Omental fat pad (tissue), 4 donors: ENCODE measurements around the gene THAP8. TPM values are rescaled to one million over a fixed set of nuclear protein-coding genes. Genes with fewer than 3 reads are reported as not detected.
"Not testable (repeated sequence)": the region's sequence is repeated elsewhere in the genome, so short reads cannot be mapped to it uniquely, and the experiment has no call there.

Source experiments
- ATAC-seq: fragments of 150-250 bp; one replicate; pipeline ENCODE4 v1.9.1; 2016; ENCODE audit warnings: mild to moderate bottlenecking, moderate library complexity; ENCODE audit not compliant: low FRiP score
- DNase-seq: peaks from one replicate; pipeline ENCODE4 v3.0.0-alpha.2; 2019; ENCODE audit warnings: low spot score
- CTCF ChIP-seq, 3 donors: fragments of 450-650 bp; IDR thresholded peaks; one replicate each; pipeline ENCODE4 v1.5.1; 2016 to 2017; ENCODE audit warnings: antibody characterized with exemption in 3 of 3, mild to moderate bottlenecking in 3 of 3, moderate library complexity in 2 of 3
- total RNA-seq, 4 donors: library from RNA; depleted of rRNA; stranded (reverse); fragments of >200 nt; gene quantifications; one replicate each; pipeline ENCODE4 v1.1.0, GENCODE V29; 2016

The THAP8 gene
- total RNA-seq, 4 donors from 2014 or later, result 2.0 to 10.4 (median 7.6) TPM

- no peak for TF ChIP-seq CTCF (IDR thresholded peaks at IDR 0.05)
- no peak for ATAC-seq
- no peak for DNase-seq
These were observed 7.5 kb downstream of the THAP8 start for GRCh38 chr19:36046443-36047050.

DNA sequence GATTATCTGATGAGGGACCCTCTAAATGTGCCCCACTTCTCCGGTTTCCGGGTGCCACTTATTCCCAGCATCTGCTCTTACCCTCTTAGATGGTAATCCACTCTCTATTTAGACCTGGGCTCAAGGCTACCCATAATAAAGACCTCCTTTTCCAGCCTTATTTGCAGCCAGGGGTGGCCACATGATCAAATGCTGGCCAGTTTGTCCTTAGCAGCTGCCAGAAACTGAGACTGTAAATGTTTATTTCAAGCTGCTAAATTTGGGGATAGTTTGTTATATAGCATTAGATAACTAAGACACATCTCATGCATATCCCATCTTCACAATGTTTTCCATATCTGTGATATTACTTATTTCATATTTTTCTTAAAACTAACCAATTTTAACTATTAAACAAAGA is 10.1 kb downstream of the THAP8 start:
- ATAC-seq (no peak), DNase-seq (no peak)
- no peak for TF ChIP-seq CTCF (IDR thresholded peaks at IDR 0.05)

DNA sequence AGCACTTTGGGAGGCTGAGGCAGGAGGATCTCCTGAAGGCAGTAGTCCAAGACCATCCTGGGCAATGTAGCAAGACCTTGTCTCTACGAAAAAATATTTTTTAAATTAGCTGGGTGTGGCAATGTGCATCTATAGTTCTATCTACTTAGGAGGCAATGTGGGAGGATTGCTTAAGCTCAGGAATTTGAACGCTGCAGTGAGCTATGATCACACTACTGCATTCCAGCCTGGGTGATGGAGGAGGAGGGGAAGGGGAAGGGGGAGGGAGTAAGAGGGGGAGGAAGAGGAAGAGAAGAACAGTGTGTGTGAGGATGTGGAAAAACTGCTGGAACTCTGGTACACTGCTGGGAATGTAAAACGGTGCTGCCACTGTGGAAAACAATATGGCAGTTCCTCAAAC is 12.3 kb downstream of the THAP8 start:
- ATAC-seq, result peak; percentile 89
- DNase-seq, result no peak
- TF ChIP-seq CTCF (IDR thresholded peaks at IDR 0.05), result no peak

GRCh38 chr19:36041092-36041491 is 13.0 kb downstream of the THAP8 start:
- ATAC-seq, DNase-seq: not testable (repeated sequence)

DNA sequence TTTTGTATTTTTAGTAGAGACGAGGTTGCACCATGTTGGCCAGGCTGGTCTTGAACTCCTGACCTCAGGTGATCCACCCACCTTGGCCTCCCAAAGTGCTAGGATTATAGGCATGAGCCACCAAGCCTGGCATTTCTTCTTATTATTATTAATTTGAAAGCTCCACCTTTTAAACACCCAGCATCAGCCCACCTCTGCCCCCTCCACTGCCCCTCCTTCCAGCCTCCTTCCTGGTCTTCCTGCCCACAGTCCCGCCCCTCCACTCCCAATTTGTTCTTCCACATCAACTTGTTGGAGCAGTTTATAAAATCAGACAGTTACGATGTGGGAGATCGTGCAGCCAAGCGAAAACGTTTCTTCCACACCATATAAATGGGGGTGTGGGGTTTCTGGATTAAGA is 13.6 kb downstream of the THAP8 start:
- TF ChIP-seq CTCF (IDR thresholded peaks at IDR 0.05), result no peak
- ATAC-seq, result no peak
- no peak for DNase-seq

- no peak for TF ChIP-seq CTCF (IDR thresholded peaks at IDR 0.05)
- no peak for DNase-seq
- ATAC-seq, result peak; percentile 45
These were observed 21.6 kb downstream of the THAP8 start, which contains the start of gene CLIP3 for GRCh38 chr19:36032251-36033104. TSS of gene CLIP3 (minus strand) at chr19:36032873. CDS start at chr19:36032357, 516 bp downstream.

DNA sequence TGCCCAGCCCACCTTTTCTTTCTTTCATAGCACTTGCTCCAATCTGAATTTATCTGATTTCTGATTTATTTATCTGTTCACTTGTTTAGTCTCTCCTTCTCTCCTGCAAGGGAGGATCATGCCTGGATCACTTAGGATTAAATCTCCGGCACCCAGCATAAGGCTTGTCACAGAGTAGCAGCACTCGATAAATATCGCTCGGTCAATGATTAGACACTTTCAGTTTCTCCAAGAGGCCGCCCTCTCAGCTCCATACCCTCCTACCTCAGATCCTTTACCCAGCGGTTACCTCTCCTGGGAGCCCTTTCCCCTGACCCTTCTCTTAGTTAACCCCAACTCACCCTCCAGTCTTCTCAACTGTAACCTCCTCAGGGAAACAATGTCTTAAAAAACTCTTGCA is 22.8 kb downstream of the THAP8 start:
- no peak for ATAC-seq
- TF ChIP-seq CTCF (IDR thresholded peaks at IDR 0.05), result no peak

More for the DNA sequence above, 22.8 kb downstream of the THAP8 start:
- DNase-seq, result no peak
